Neural progenitor cell (in vitro differentiated cells): Measurements from ENCODE around the gene VARS1.

Source experiments
- EZH2 ChIP-seq: fragments of 200-600 bp; sonication (generic); IDR thresholded peaks from 2 replicates; pipeline ENCODE4 v1.6.1; 2017; ENCODE audit warnings: antibody characterized with exemption, mild to moderate bottlenecking, moderate library complexity
- TF ChIP-seq, protein P1 (sequence below): fragments of 200-600 bp; sonication (generic); IDR thresholded peaks from 2 replicates; pipeline ENCODE4 v1.5.1; 2017; ENCODE audit warnings: antibody characterized with exemption, mild to moderate bottlenecking

DNA sequence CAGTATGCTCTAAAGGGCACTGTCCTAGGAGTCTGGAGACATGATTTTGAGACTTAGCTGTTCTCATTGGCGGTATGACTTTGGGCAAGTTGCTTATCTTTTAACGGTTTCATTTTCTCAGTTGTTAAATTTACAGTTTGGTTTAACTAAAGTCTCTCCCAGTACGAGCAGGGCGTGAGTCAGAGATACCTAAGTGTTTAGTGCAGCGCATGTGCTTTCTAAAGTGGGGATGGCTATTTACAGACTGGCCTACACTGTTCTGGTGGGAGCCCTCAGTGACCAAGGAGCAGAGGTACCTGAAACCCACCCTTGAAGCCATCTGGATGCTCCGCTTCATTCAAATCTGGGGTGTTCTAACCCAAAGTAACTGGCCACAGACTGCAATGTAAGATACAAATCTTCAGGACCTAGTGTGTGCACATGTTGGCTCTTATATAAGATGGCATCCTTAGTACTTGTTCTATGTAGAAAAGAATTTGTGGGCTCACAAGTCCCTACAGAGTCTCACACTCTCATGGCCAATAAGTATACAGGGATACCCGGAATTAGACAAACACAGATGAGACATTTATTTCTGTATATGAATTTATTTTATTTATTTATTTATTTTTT is 45.0 kb downstream of the VARS1 start:
- TF ChIP-seq, protein P1, sequence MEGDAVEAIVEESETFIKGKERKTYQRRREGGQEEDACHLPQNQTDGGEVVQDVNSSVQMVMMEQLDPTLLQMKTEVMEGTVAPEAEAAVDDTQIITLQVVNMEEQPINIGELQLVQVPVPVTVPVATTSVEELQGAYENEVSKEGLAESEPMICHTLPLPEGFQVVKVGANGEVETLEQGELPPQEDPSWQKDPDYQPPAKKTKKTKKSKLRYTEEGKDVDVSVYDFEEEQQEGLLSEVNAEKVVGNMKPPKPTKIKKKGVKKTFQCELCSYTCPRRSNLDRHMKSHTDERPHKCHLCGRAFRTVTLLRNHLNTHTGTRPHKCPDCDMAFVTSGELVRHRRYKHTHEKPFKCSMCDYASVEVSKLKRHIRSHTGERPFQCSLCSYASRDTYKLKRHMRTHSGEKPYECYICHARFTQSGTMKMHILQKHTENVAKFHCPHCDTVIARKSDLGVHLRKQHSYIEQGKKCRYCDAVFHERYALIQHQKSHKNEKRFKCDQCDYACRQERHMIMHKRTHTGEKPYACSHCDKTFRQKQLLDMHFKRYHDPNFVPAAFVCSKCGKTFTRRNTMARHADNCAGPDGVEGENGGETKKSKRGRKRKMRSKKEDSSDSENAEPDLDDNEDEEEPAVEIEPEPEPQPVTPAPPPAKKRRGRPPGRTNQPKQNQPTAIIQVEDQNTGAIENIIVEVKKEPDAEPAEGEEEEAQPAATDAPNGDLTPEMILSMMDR = no peak
- TF ChIP-seq EZH2 = no peak
